ENCODE measurements around the gene RAB40A.

RAB40A gene, protein sequence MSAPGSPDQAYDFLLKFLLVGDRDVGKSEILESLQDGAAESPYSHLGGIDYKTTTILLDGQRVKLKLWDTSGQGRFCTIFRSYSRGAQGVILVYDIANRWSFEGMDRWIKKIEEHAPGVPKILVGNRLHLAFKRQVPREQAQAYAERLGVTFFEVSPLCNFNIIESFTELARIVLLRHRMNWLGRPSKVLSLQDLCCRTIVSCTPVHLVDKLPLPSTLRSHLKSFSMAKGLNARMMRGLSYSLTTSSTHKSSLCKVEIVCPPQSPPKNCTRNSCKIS

DNA sequence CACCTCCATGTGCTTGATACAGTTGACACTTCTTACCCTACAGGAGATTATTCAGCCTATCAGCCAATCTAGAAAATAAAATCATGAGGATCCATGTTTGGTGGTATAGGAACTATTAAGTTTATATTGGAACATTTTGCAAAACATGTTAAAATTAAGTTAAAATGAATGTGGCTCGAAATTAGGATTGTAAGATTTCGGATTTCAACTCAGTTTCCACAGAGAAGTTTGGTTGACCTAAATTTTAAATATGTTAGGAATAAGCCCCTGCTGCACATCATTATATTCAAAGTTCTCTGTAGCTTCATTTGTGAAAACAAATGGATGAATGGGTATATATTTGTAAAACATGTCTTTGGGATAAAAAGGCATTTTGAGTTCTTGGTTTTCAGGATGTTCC lies at the start of gene RAB40A:
RAB40A (minus strand) TSS at position 101 of the 400 bp plus-strand sequence. CDS start 18,733 bp downstream, outside the sequence.
- no peak for DNase-seq

DNA sequence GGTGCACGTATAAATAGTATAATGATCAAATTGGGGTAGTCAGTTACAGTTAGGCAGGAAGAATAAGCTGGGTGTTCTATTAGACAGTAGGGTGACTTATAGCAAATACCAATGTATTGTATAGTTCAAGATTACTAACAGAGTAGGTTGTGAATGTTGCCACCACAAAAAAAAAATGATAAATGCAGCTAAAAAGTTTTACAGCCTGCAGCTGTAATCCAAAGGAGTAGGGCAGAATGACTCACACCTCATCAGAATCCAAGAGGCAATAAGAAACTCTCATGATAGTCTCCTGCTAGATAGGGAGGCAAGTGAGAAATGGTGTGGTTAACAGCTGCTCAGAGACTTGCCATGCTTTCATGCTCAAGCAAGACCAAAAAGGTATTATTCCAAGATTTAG lies 46.5 kb upstream of the RAB40A start:
- DNase-seq: no peak

- no peak for DNase-seq
These were observed 45.9 kb upstream of the RAB40A start for GRCh38 chrX:103565197-103565596.

GRCh38 chrX:103562801-103563200 lies 43.5 kb upstream of the RAB40A start:
- no peak for DNase-seq

- DNase-seq: no peak
These were observed 41.0 kb upstream of the RAB40A start for GRCh38 chrX:103560256-103560655.

DNA sequence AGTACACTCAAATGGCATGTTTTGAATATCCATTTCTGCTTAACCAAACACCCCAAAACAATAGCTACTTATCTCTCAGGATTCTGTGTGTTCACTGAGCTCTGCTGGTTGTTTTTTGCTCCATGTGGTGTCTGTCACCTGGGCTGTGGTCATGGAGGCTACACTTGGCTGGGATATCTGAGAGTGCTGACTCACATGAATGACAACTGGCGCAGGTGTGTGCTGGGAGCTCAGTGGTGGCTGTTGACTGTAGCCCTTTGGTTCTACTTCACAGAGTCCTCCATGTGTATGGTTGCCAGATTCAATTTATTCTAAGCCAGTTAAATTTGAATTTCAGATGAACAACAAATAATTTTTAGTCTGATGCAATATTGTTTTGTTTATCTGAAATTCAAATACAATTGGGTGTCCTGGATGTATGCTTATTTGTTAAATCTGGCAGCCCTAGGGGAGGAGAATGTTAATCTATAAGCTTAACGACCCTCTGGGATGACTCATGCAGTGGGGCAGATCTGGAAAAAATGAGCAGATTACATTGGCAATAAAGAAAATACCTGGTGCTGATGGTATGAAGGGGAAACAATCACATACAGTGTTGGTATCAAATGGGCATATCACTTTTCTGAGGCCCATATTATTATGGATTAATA lies 37.8 kb upstream of the RAB40A start:
- DNase-seq: no peak

DNA sequence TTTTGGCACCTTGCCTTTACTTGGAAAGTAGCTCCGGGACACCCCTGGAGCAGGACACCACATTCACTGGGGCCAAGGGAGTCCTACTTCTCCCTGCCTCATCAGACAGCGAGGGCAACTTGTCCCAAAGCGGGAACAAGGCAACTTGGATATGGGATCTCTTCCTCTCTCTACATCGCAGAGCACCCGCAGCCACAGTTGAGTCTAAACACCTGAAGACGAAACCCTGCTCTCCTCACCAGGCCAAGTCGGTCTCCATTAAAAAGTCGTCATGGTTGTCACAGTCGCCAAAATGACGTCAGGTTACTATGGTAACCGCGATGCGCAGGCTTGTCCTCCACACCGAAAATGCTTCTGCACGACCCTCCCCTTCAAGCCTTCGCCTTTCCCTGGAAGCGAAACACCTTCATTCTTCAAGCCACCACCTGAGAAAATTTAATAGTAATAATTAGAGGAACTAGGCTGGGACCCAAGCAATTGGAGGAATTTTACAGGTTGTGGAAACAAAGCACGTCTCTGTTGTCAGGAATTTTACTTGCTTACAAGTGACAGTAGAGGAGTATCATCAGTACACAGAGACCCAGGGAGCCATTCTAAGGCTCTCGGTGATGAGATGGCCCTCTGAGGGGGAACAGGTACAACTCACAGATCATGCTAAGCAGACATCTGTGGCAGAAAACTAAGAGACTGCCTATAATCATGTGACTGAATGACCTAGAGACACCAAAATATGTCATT lies 35.6 kb upstream of the RAB40A start:
- DNase-seq: no peak

DNA sequence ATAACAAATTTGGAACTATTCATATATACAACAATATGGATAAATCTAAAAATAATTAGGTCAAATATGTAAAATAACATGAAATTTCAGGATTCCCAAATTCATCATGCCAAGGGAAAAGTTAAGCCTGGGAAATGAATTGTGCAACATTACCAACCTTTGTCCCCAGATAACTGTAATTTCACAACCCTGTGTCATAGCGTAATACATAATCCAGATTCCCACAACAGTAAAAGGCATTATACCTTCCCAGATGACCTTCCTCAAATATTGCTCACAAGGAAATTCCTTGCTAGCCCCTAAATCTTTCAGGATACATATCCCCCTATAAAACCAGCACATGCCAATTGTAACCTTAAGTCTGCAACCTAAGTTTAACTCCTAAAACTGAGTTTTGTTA lies 32.9 kb upstream of the RAB40A start:
- DNase-seq: no peak

GRCh38 chrX:103550415-103551051 lies 31.2 kb upstream of the RAB40A start:
- no peak for DNase-seq

DNA sequence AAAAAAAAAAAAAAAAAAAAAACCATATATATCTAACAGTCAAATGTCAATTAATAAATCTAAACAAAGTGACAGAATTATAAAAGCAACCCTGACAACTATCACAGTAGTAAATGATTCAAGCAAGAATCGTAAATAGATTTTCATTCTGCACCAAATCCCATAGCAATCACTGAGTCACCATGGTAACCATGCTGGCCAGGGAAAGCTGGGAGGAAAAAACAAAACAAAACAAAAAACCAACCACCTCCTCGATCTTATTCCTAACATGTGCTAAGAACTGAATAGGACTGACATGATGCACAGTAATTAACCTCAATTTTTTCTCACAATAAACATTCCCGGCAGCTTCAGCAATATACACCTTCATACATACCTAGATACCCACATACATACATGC lies 30.6 kb upstream of the RAB40A start:
- no peak for DNase-seq

DNA sequence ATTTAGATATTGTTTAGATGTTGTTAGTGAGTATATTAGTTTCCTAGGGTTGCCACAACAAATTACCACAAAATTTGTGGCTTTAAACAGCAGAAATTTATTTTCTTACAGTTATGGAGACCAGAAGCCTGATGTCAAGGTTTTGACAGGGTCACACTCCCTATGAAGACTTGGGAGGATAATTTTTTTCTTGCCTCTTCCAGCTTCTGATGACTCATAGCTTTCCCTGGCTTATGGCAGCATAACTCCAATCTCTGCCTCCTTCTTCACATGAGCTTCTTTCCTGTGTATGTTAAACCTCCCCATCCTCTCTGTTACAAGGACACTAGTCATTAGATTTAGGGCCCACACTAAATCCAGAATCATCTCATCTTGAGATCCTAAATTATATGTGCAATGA lies 20.9 kb upstream of the RAB40A start:
- no peak for DNase-seq

- no peak for DNase-seq
These were observed 20.4 kb upstream of the RAB40A start for GRCh38 chrX:103539695-103540094.

DNA sequence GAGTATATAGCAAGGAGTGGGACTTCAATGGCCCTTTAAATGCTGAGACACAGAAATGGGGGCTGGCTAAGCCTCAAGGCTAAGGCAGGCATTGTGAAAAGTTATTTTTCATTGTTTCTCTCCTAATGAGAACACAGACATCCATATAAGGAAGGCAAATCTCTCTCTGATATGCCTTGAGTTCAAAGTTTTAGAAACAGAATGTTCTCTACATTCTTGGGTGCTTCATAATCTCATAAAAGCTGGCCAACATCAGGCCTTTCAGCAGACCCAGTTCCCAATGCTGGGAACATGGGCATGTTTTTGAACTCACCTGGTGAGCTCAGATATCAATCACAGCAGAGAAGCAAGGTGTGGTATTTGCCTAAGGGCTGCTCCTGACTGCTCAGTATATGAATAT lies 19.4 kb upstream of the RAB40A start:
- DNase-seq: no peak

DNA sequence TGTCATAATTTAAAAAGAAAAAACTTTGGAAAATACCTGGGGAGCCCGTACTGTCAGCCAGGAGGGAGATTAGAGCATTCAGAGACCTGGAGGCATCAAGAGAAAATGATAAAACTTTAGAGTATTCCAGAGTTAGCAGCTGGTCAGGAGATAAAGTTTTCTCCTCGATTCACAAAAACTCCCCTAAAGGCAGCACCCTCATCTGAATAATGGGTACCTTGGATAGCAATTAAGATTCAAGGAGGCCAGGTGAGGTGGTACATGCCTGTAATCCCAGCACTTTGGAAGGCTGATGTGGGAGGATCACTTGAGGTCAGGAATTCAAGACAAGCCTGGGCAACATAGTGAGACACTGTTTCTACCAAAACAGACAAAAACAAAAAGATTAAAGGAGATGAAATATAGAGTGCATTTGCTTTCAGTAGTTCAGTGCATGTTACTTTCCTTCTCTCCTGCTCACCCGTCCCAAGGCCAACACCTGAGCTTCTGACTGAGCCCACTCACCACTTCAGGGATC lies 18.6 kb upstream of the RAB40A start:
- DNase-seq: no peak

GRCh38 chrX:103536732-103537131 lies 17.4 kb upstream of the RAB40A start:
- no peak for DNase-seq

GRCh38 chrX:103536071-103536470 lies 16.8 kb upstream of the RAB40A start:
- no peak for DNase-seq

DNA sequence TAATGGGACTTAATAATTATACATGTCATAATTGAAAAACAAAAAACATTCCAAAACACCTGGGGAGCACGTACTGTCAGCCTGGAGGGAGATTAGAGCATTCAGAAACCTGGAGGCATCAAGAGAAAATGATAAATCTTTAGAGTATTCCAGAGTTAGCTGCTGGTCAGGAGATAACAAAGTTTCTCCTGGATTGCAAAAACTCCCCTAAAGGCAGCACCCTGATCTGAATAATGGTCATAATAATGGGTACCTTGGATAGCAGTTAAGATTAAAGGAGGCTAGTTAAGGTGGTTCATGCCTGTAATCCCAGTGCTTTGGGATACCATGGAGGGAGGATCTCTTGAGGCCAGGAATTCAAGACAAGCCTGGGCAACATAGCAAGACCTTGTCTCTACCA lies 15.9 kb upstream of the RAB40A start:
- no peak for DNase-seq

- DNase-seq: peak; percentile 71
These were observed 14.4 kb upstream of the RAB40A start for GRCh38 chrX:103533511-103534216.

- DNase-seq: no peak
These were observed 11.7 kb upstream of the RAB40A start for GRCh38 chrX:103531002-103531401.

DNA sequence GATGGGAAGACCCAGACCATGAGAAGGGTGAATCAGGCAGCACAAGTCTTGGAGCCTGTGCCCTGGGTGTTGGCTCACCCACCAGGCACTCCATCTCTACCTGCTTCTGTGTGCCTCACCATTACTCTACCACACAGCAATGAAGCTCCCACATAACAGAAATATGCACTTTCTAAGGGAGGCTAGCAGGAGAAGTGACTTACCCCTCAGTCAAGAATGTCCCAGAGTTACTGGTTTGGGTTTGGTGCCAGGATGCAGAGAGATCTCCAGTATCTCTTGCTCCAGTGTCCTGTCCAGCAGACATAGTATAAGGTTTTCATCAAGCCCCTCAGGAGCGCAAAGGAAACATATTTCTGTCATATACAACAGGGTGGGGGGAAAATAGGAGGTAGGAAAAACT lies 11.3 kb upstream of the RAB40A start:
- no peak for DNase-seq

- no peak for DNase-seq
These were observed 10.3 kb upstream of the RAB40A start for GRCh38 chrX:103529550-103529949.

- no peak for DNase-seq
These were observed 5.5 kb upstream of the RAB40A start for GRCh38 chrX:103524747-103525146.

DNA sequence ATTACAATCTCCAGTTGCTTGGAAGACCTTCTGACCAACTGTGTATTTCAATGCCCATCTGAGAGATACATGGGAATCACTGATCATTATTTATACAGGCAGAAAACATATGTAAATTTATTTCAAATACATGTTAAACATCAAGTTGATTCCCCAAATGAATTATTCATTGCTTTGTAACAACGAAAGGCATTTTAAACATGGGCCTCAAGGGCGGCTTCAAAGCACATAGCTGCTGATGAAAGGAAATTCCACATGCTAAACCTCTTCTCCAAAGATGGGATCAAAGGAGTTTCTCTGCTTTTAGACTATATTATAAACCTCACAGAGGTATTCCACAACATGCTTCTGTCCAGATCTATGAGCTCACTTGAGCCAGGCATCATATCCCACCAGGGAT lies 4.3 kb upstream of the RAB40A start:
- DNase-seq: no peak
